H1 (cell line): ENCODE measurements around the gene C1orf56. TPM values are rescaled to one million over a fixed set of nuclear protein-coding genes. Genes with fewer than 3 reads are reported as not detected.

Experiments
- CTCF ChIA-PET: fragments of 300-600 bp; sonication (Branson Sonifier 250); formaldehyde crosslinking; loops from one replicate; lab custom pipeline; 2021; ENCODE audit not compliant: partially characterized antibody; lab: Charles Lee
- POLR2A ChIA-PET: fragments of 300-600 bp; sonication (Branson Sonifier 250); formaldehyde crosslinking; loops from one replicate; lab custom pipeline; 2021; ENCODE audit warnings: inconsistent platforms; ENCODE audit not compliant: partially characterized antibody; lab: Charles Lee
- DNase-seq, 2 experiments: peaks; one replicate each; pipeline versions ENCODE4 v3.0.0 to v3.0.0-alpha.2; 2010 to 2022; ENCODE audit warnings: low spot score in 2 of 2, low read depth in 1 of 2, mixed read lengths in 1 of 2
- FAIRE-seq: peaks from 2 replicates; lab custom pipeline; 2011; peaks lifted over from hg19 to GRCh38; lab: Jason Lieb, UNC
- H2AFZ ChIP-seq: 2 replicates; pipeline ENCODE4 v1.8.1; 2012; ENCODE audit warnings: low read length, inconsistent platforms
- H2AK5ac ChIP-seq: 2 replicates; pipeline ENCODE4 v1.6.1; 2013; ENCODE audit warnings: low read depth, low read length
- H2BK120ac ChIP-seq: replicated peaks from 2 replicates; pipeline ENCODE3; 2013; ENCODE audit warnings: low read depth, low read length, inconsistent platforms
- H2BK12ac ChIP-seq: 2 replicates; pipeline ENCODE4 v1.6.1; 2013; ENCODE audit warnings: low read depth, low read length
- H2BK15ac ChIP-seq: 2 replicates; pipeline ENCODE4 v1.6.1; 2013; ENCODE audit warnings: low read length
- H2BK20ac ChIP-seq: 2 replicates; pipeline ENCODE4 v1.6.1; 2013; ENCODE audit warnings: low read length
- H2BK5ac ChIP-seq: 2 replicates; pipeline ENCODE4 v1.6.1; 2013; ENCODE audit warnings: low read depth, low read length
- H3K14ac ChIP-seq: 2 replicates; pipeline ENCODE4 v1.6.1; 2013; ENCODE audit warnings: inconsistent platforms; ENCODE audit not compliant: insufficient read length
- H3K18ac ChIP-seq: 2 replicates; pipeline ENCODE4 v1.6.1; 2013; ENCODE audit warnings: low read length; ENCODE audit errors: extremely low read depth
- H3K23ac ChIP-seq: 2 replicates; pipeline ENCODE4 v1.6.1; 2013; ENCODE audit warnings: inconsistent platforms; ENCODE audit not compliant: insufficient read length
- H3K23me2 ChIP-seq: 2 replicates; pipeline ENCODE4 v1.6.1; 2013; ENCODE audit warnings: low read depth, low read length
- H3K27ac ChIP-seq: 2 replicates; pipeline ENCODE4 v1.6.1; 2011; ENCODE audit warnings: low read depth, low read length, inconsistent platforms
- H3K27me3 ChIP-seq, 4 experiments: replicated peaks in 1 of 4; 1 replicate in 1 of 4; 2 replicates in 3 of 4; pipeline versions ENCODE4 v1.6.1 to v1.8.1; 2011 to 2013; ENCODE audit warnings: low read length in 3 of 4, mild to moderate bottlenecking in 3 of 4, inconsistent platforms in 2 of 4, mixed read lengths in 2 of 4, moderate library complexity in 1 of 4; ENCODE audit not compliant: control insufficient read depth in 3 of 4, insufficient read depth in 3 of 4; ENCODE audit errors: extremely low read depth in 1 of 4
- H3K36me3 ChIP-seq, 4 experiments: 2 replicates each; pipeline versions ENCODE4 v1.6.1 to v1.8.1; 2011 to 2013; ENCODE audit warnings: mild to moderate bottlenecking in 4 of 4, low read length in 3 of 4, moderate library complexity in 2 of 4, control low read depth in 1 of 4, inconsistent platforms in 1 of 4; ENCODE audit not compliant: insufficient read depth in 4 of 4, control insufficient read depth in 2 of 4
- H3K4ac ChIP-seq: replicated peaks from 2 replicates; pipeline ENCODE3; 2013; ENCODE audit warnings: low read length, low read depth, mixed read lengths, inconsistent platforms; ENCODE audit not compliant: insufficient read length
- H3K4me1 ChIP-seq, 4 experiments: replicated peaks in 1 of 4; 1 replicate in 1 of 4; 2 replicates in 3 of 4; pipeline versions ENCODE4 v1.6.1 to v1.8.1; 2011 to 2013; ENCODE audit warnings: low read length in 3 of 4, inconsistent platforms in 2 of 4, mixed read lengths in 1 of 4; ENCODE audit not compliant: insufficient read depth in 4 of 4, control insufficient read depth in 3 of 4
- H3K4me2 ChIP-seq, 2 experiments: 2 replicates each; pipeline versions ENCODE4 v1.6.1 to v1.8.1; 2011 to 2013; ENCODE audit warnings: low read depth in 2 of 2, low read length in 2 of 2, control low read depth in 1 of 2, inconsistent platforms in 1 of 2, mild to moderate bottlenecking in 1 of 2; ENCODE audit not compliant: insufficient read depth in 1 of 2
- H3K4me3 ChIP-seq, 4 experiments: fragments of 200-600, 300-600 bp in 1 of 4; sonication (generic), shearing (Covaris generic), sonication (Bioruptor Twin) in 1 of 4; 2 replicates each; pipeline versions ENCODE4 v1.5.1 to v1.8.1; 2011 to 2016; ENCODE audit warnings: low read length in 4 of 4, low read depth in 3 of 4, control low read depth in 2 of 4, inconsistent platforms in 2 of 4, mild to moderate bottlenecking in 2 of 4, mixed read lengths in 1 of 4, moderate library complexity in 1 of 4; ENCODE audit not compliant: insufficient read depth in 2 of 4; ENCODE audit errors: extremely low read depth in 1 of 4
- H3K56ac ChIP-seq: replicated peaks from 2 replicates; pipeline ENCODE3; 2013; ENCODE audit warnings: low read depth, mild to moderate bottlenecking, mixed read lengths, low read length, inconsistent platforms; ENCODE audit not compliant: insufficient read length
- H3K79me1 ChIP-seq: 2 replicates; pipeline ENCODE4 v1.6.1; 2013; ENCODE audit warnings: low read depth, low read length, control low read depth
- H3K79me2 ChIP-seq, 2 experiments: 2 replicates each; pipeline versions ENCODE4 v1.6.1 to v1.8.1; 2012 to 2013; ENCODE audit warnings: low read length in 2 of 2, mild to moderate bottlenecking in 2 of 2, inconsistent platforms in 1 of 2; ENCODE audit not compliant: insufficient read depth in 2 of 2, control insufficient read depth in 1 of 2
- H3K9ac ChIP-seq, 4 experiments: replicated peaks in 1 of 4; 1 replicate in 1 of 4; 2 replicates in 3 of 4; pipeline versions ENCODE4 v1.6.1 to v1.8.1; 2011 to 2013; ENCODE audit warnings: low read depth in 3 of 4, low read length in 3 of 4, control low read depth in 2 of 4, mild to moderate bottlenecking in 2 of 4, moderate library complexity in 2 of 4, inconsistent platforms in 1 of 4; ENCODE audit errors: extremely low read depth in 1 of 4
- H3K9me3 ChIP-seq, 2 experiments: 2 replicates each; pipeline versions ENCODE4 v1.6.1 to v1.8.1; 2012 to 2013; ENCODE audit warnings: mild to moderate bottlenecking in 2 of 2, moderate library complexity in 2 of 2, control low read depth in 1 of 2, inconsistent platforms in 1 of 2, low read depth in 1 of 2, low read length in 1 of 2, mixed read lengths in 1 of 2; ENCODE audit not compliant: insufficient read depth in 2 of 2
- H4K20me1 ChIP-seq, 2 experiments: replicated peaks in 1 of 2; 2 replicates each; pipeline versions ENCODE3 to v1.8.1; 2011 to 2013; ENCODE audit warnings: inconsistent platforms in 2 of 2, low read length in 2 of 2, mild to moderate bottlenecking in 1 of 2; ENCODE audit not compliant: insufficient read depth in 2 of 2, control insufficient read depth in 1 of 2
- H4K5ac ChIP-seq: 2 replicates; pipeline ENCODE4 v1.6.1; 2013; ENCODE audit warnings: low read length, low read depth, mixed read lengths, inconsistent platforms; ENCODE audit not compliant: insufficient read length
- H4K8ac ChIP-seq: 2 replicates; pipeline ENCODE4 v1.8.0; 2013; ENCODE audit warnings: mild to moderate bottlenecking, moderate library complexity, low read length, inconsistent platforms; ENCODE audit not compliant: insufficient read depth; ENCODE audit errors: extremely low read depth
- H4K91ac ChIP-seq: replicated peaks from 2 replicates; pipeline ENCODE3; 2013; ENCODE audit warnings: low read length, mixed read lengths, inconsistent platforms; ENCODE audit not compliant: insufficient read length
- ATF3 ChIP-seq: IDR thresholded peaks from 2 replicates; pipeline ENCODE4 v1.6.1; 2011; ENCODE audit warnings: low read depth, mild to moderate bottlenecking, low read length; ENCODE audit not compliant: insufficient read depth
- BCL11A ChIP-seq, 2 experiments: IDR thresholded peaks; one replicate each; pipeline ENCODE4 v1.6.1; 2011; ENCODE audit warnings: low read depth in 2 of 2, low read length in 2 of 2, mild to moderate bottlenecking in 2 of 2
- CBX5 ChIP-seq: fragments of 300-800, 300-1000 bp; sonication (generic); IDR thresholded peaks from 2 replicates; pipeline ENCODE4 v1.7.1; 2016; ENCODE audit warnings: antibody characterized with exemption, low read length, low read depth
- GABPA ChIP-seq: IDR thresholded peaks from 2 replicates; pipeline ENCODE4 v1.6.1; 2011; ENCODE audit warnings: mild to moderate bottlenecking, low read length, moderate library complexity, borderline replicate concordance; ENCODE audit not compliant: insufficient read depth
- NANOG ChIP-seq: IDR thresholded peaks from 2 replicates; pipeline ENCODE4 v1.6.1; 2011; ENCODE audit warnings: low read length, low read depth, mild to moderate bottlenecking, inconsistent platforms; ENCODE audit not compliant: insufficient read depth, poor library complexity, severe bottlenecking
- RAD21 ChIP-seq, 2 experiments: IDR thresholded peaks in 1 of 2; conservative IDR thresholded peaks in 1 of 2; 2 replicates each; pipeline ENCODE4 v1.6.1; 2011; ENCODE audit warnings: low read depth in 2 of 2, low read length in 2 of 2, improper control_type of control experiment in 1 of 2, inconsistent platforms in 1 of 2, mild to moderate bottlenecking in 1 of 2, moderate library complexity in 1 of 2
- SIN3A ChIP-seq, 2 experiments: IDR thresholded peaks in 1 of 2; conservative IDR thresholded peaks in 1 of 2; 2 replicates each; pipeline ENCODE4 v1.6.1; 2011 to 2012; ENCODE audit warnings: low read length in 2 of 2, improper control_type of control experiment in 1 of 2, low read depth in 1 of 2, mild to moderate bottlenecking in 1 of 2
- SP1 ChIP-seq: IDR thresholded peaks from 2 replicates; pipeline ENCODE4 v1.6.1; 2011; ENCODE audit warnings: low read depth, low read length
- TBP ChIP-seq: IDR thresholded peaks from 2 replicates; pipeline ENCODE4 v1.6.1; 2011; ENCODE audit warnings: low read depth, low read length, improper control_type of control experiment
- WGBS, 2 experiments: shearing (Covaris generic) in 1 of 2; methylation state at CpG; one replicate each; pipeline versions ENCODE4 v1.1.6 to v1.1.7; 2013 to 2015; ENCODE audit warnings: low lambda C conversion rate in 2 of 2, mixed read lengths in 2 of 2, inconsistent platforms in 1 of 2, low coverage in 1 of 2, missing lambda C conversion rate in 1 of 2; ENCODE audit not compliant: insufficient replicate concordance in 2 of 2, insufficient coverage in 1 of 2, insufficient read length in 1 of 2; ENCODE audit errors: extremely low coverage in 1 of 2, missing lambda C conversion rate in 1 of 2; 5-methylcytosine and 5-hydroxymethylcytosine counted together
- polyA plus RNA-seq, 7 experiments: library from polyadenylated mRNA; depleted of rRNA in 3 of 7; stranded (reverse) in 5 of 7; unstranded in 2 of 7; fragments of >200 nt in 5 of 7; fragments of 200-250 nt in 2 of 7; gene quantifications; 1 replicate in 5 of 7; 2 replicates in 1 of 7; 4 replicates in 1 of 7; pipeline versions ENCODE4 v1.2.1 to v1.2.3, GENCODE V29; 2011 to 2013; ENCODE audit warnings: missing spikeins in 2 of 7, mixed read lengths in 2 of 7
- total RNA-seq: library from RNA; stranded (reverse); fragmentation: NEBNext Ultra II Directional; extraction: Animal tissue kit (Norgen Biotek cat#: 25700); gene quantifications from 2 replicates; pipeline ENCODE4 v1.2.1, GENCODE V29; 2021

C1orf56 gene
- total and polyA plus RNA-seq, 2 of the 8 experiments (the other 6 are each of a cell fraction or from before 2014, with no cell fraction given): 3.0 to 3.4 TPM

GRCh38 chr1:151006327-151007052, 41.1 kb upstream of the C1orf56 start, which contains the start of gene MINDY1:
Gene MINDY1, minus strand, starts transcription at chr1:151006902. Its CDS starts 4,285 bp downstream, at chr1:151002617.
- Histone ChIP-seq H3K79me1 (no peaks in the 10 kb centered on the region), H2BK120ac (no peak within 1 kb of the TSS), H3K14ac (no peak within 1 kb of the TSS), H3K4me3 (peak within 1 kb of the TSS; percentile 6 to 94 (median 41); a peak in 7 of 8 replicates), H3K18ac (no peak within 1 kb of the TSS; the same call in 1 of the 2 replicates), H3K4me2 (peak within 1 kb of the TSS; percentile 71 to 87), H3K23me2 (peaks cover 5% of the 10 kb centered on the region), H4K5ac (peak within 1 kb of the TSS; percentile 55), H2BK20ac (0 out of 2 replicates have a peak within 1 kb of the TSS, but pooled peaks have one; percentile 3), H3K9me3 (no peaks in the 10 kb centered on the region), H3K36me3 (no peaks in the 10 kb centered on the region), H3K4me1 (peaks cover 9 to 12% (median 9%) of the 10 kb centered on the region in 4 experiments; a peak in 6 of 7 replicates), H3K27me3 (no peaks in the 10 kb centered on the region), H4K8ac (peak within 1 kb of the TSS; percentile 58), H2BK12ac (peak within 1 kb of the TSS; percentile 33; the same call in 1 of the 2 replicates), H2AFZ (peak within 1 kb of the TSS; percentile 89), H3K9ac (peak within 1 kb of the TSS in 3 of 4 experiments; percentile 8 to 40 (median 36); a peak in 2 of 7 replicates), H3K4ac (peak within 1 kb of the TSS; percentile 15), H3K56ac (no peak within 1 kb of the TSS), H3K27ac (peak within 1 kb of the TSS; percentile 53), H4K20me1 (no peaks in the 10 kb centered on the region), H2AK5ac (no peak within 1 kb of the TSS; the same call in 1 of the 2 replicates), H3K79me2 (peaks cover 0 to 5% of the 10 kb centered on the region in 2 experiments; a peak in 2 of 4 replicates), H4K91ac (no peak within 1 kb of the TSS), H2BK15ac (no peak within 1 kb of the TSS), H2BK5ac (peak within 1 kb of the TSS; percentile 29; the same call in 1 of the 2 replicates), H3K23ac (no peak within 1 kb of the TSS)
- ChIA-PET CTCF (interaction anchor here (0.6 to 7.8 kb wide), 28 partner anchors 11 to 666 kb away, joined by 3 to 142 read pairs (median 4); partner anchors contain the start of genes ANXA9, C1orf56, CDC42SE1 and TNFAIP8L2), POLR2A (interaction anchor here (0.6 to 3.1 kb wide), 24 partner anchors 8 to 436 kb away, joined by 3 to 28 read pairs (median 4); partner anchors contain the start of genes ANXA9, C1orf56, CDC42SE1 and CERS2)
- peak; percentile 39 for FAIRE-seq
- 19% methylated on average over 18 of the region's 18 CpGs; no CpG with 5 or more reads in 1 of the 2 experiments for WGBS, 2 experiments
- peak; percentile 33 to 67 for DNase-seq
- no peak for TF ChIP-seq SP1
- no peak for TF ChIP-seq BCL11A (IDR thresholded peaks at IDR 0.05; ENCODE audit: low read depth in 2 of 2, low read length in 2 of 2)
- no peak for TF ChIP-seq GABPA
- TF ChIP-seq CBX5: no peak
- TF ChIP-seq NANOG: no peak
- peak; percentile 59 to 66 for TF ChIP-seq RAD21 (IDR thresholded peaks at IDR 0.05 in 1 of 2, conservative IDR thresholded peaks at IDR 0.05 in 1 of 2; ENCODE audit: low read depth in 2 of 2, low read length in 2 of 2)
- TF ChIP-seq ATF3: no peak
- peak in 1 of 2 experiments; percentile 62; a peak in 1 of 4 replicates for TF ChIP-seq SIN3A (conservative IDR thresholded peaks at IDR 0.05 in 1 of 2, IDR thresholded peaks at IDR 0.05 in 1 of 2; ENCODE audit: low read depth in 1 of 2, low read length in 2 of 2)
- no peak for TF ChIP-seq TBP
